Hepatocyte (in vitro differentiated cells): Measurements from ENCODE around the gene RETSAT. TPM values are rescaled to one million over a fixed set of nuclear protein-coding genes. Genes with fewer than 3 reads are reported as not detected.

ENCODE experiments used
- DNase-seq: peaks from one replicate; pipeline ENCODE4 v3.0.0-alpha.2; 2016; ENCODE audit warnings: low spot score
- H2AFZ ChIP-seq: fragments of 200-600 bp; sonication (generic); 2 replicates; pipeline ENCODE4 v1.6.0; 2016; ENCODE audit warnings: antibody characterized with exemption, mild to moderate bottlenecking
- H3K27ac ChIP-seq: fragments of 200-600 bp; sonication (generic); 2 replicates; pipeline ENCODE4 v1.5.1; 2016; ENCODE audit warnings: mild to moderate bottlenecking
- H3K27me3 ChIP-seq: fragments of 200-600 bp; sonication (generic); 2 replicates; pipeline ENCODE4 v1.6.1; 2016
- H3K36me3 ChIP-seq: fragments of 200-600 bp; sonication (generic); replicated peaks from 2 replicates; pipeline ENCODE4 v1.5.1; 2016; ENCODE audit warnings: low read depth; ENCODE audit not compliant: insufficient read depth
- H3K4me1 ChIP-seq: fragments of 200-600 bp; sonication (generic); 2 replicates; pipeline ENCODE4 v1.5.1; 2016; ENCODE audit warnings: mild to moderate bottlenecking, moderate library complexity; ENCODE audit not compliant: insufficient read depth
- H3K4me2 ChIP-seq: fragments of 200-600 bp; sonication (generic); 2 replicates; pipeline ENCODE4 v1.6.0; 2016
- H3K4me3 ChIP-seq: fragments of 200-600 bp; sonication (generic); 2 replicates; pipeline ENCODE4 v1.5.1; 2016; ENCODE audit warnings: mild to moderate bottlenecking
- H3K79me2 ChIP-seq: fragments of 200-600 bp; sonication (generic); 2 replicates; pipeline ENCODE4 v1.6.0; 2017; ENCODE audit warnings: mild to moderate bottlenecking
- H3K9me2 ChIP-seq: fragments of 200-600 bp; sonication (generic); replicated peaks from 2 replicates; pipeline ENCODE4 v1.6.0; 2017; ENCODE audit warnings: mild to moderate bottlenecking; ENCODE audit not compliant: insufficient read depth
- H3K9me3 ChIP-seq: fragments of 200-600 bp; sonication (generic); 2 replicates; pipeline ENCODE4 v1.5.1; 2016; ENCODE audit warnings: low read depth, mild to moderate bottlenecking
- H4K20me1 ChIP-seq: fragments of 200-600 bp; sonication (generic); 2 replicates; pipeline ENCODE4 v1.6.0; 2016; ENCODE audit warnings: mild to moderate bottlenecking; ENCODE audit not compliant: insufficient read depth, poor library complexity, severe bottlenecking
- EZH2 ChIP-seq: fragments of 200-600 bp; sonication (generic); IDR thresholded peaks from 2 replicates; pipeline ENCODE4 v1.6.1; 2016; ENCODE audit warnings: antibody characterized with exemption, mild to moderate bottlenecking, borderline replicate concordance
- EZH2phosphoT487 ChIP-seq: fragments of 200-600 bp; sonication (generic); IDR thresholded peaks from one replicate; pipeline ENCODE4 v1.6.1; 2018; ENCODE audit warnings: antibody characterized with exemption, mild to moderate bottlenecking, low read depth, moderate library complexity; ENCODE audit not compliant: unreplicated experiment, severe bottlenecking
- WGBS: methylation state at CpG from one replicate; pipeline ENCODE4 v1.1.6; 2016; ENCODE audit warnings: low lambda C conversion rate; ENCODE audit errors: missing lambda C conversion rate; 5-methylcytosine and 5-hydroxymethylcytosine counted together
- polyA plus RNA-seq: library from polyadenylated mRNA; unstranded; fragments of >200 nt; fragmentation: Nextera tagmentation; extraction: Ambion mirVana; gene quantifications from 2 replicates; pipeline ENCODE4 v1.2.1, GENCODE V29; 2016
- total RNA-seq: library from RNA; depleted of rRNA; stranded (reverse); fragments of >200 nt; gene quantifications from 2 replicates; pipeline ENCODE4 v1.2.3, GENCODE V29; 2014
- TF ChIP-seq, protein P1 (sequence below): fragments of 200-600 bp; sonication (generic); IDR thresholded peaks from 2 replicates; pipeline ENCODE4 v1.5.1; 2016; ENCODE audit warnings: antibody characterized with exemption, mild to moderate bottlenecking; ENCODE audit not compliant: poor library complexity

The RETSAT gene
- total and polyA plus RNA-seq, 2 experiments from 2014 or later = 24.7 to 58.5 TPM

- no peak for DNase-seq
- Histone ChIP-seq H3K9me2 (no peaks in the 10 kb centered on the region), H3K27me3 (no peaks in the 10 kb centered on the region), H4K20me1 (no peaks in the 10 kb centered on the region), H3K4me2 (no peak overlapping the region), H3K79me2 (peaks cover 11% of the 10 kb centered on the region), H2AFZ (no peak overlapping the region), H3K27ac (no peak overlapping the region), H3K4me1 (no peaks in the 10 kb centered on the region), H3K9me3 (no peaks in the 10 kb centered on the region), H3K36me3 (no peaks in the 10 kb centered on the region), H3K4me3 (no peak overlapping the region)
- no peak for TF ChIP-seq EZH2phosphoT487
- TF ChIP-seq, protein P1, sequence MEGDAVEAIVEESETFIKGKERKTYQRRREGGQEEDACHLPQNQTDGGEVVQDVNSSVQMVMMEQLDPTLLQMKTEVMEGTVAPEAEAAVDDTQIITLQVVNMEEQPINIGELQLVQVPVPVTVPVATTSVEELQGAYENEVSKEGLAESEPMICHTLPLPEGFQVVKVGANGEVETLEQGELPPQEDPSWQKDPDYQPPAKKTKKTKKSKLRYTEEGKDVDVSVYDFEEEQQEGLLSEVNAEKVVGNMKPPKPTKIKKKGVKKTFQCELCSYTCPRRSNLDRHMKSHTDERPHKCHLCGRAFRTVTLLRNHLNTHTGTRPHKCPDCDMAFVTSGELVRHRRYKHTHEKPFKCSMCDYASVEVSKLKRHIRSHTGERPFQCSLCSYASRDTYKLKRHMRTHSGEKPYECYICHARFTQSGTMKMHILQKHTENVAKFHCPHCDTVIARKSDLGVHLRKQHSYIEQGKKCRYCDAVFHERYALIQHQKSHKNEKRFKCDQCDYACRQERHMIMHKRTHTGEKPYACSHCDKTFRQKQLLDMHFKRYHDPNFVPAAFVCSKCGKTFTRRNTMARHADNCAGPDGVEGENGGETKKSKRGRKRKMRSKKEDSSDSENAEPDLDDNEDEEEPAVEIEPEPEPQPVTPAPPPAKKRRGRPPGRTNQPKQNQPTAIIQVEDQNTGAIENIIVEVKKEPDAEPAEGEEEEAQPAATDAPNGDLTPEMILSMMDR = no peak
- no peak for TF ChIP-seq EZH2
- 91% methylated on average over 14 of the region's 14 CpGs for WGBS
Measured at GRCh38 chr2:85400541-85401463, 46.5 kb upstream of the RETSAT start.

DNA sequence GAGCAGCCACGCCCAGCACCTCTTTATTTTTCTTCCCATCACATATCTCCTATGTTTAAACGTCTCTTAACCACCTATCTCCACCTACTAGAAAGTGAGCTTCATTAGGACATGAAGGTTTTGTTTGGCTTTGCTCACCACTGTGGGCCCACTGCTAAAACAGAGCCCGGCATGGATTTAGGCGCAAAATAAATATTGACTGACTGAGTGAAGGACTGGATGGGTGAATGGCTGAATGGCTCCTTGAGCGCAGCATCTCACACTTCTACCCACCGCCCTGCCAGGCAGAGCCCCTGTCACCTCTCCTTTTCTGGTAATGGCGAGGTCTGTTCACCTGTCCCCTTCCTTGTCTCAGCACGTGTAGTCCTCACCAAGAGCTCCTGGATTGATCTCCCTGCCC, 45.7 kb upstream of the RETSAT start:
- H3K9me3 ChIP-seq = no peaks in the 10 kb centered on the region
- no peaks in the 10 kb centered on the region for H3K27me3 ChIP-seq
- H3K79me2 ChIP-seq = peaks cover 11% of the 10 kb centered on the region
- H4K20me1 ChIP-seq = no peaks in the 10 kb centered on the region
- no peak overlapping the region for H3K27ac ChIP-seq
- 88% methylated on average over 8 of the region's 8 CpGs for WGBS
- TF ChIP-seq EZH2 (no peak), EZH2phosphoT487 (no peak)
- TF ChIP-seq, protein P1 = no peak
- DNase-seq = no peak
- H3K4me3 ChIP-seq = no peak overlapping the region
- H3K4me1 ChIP-seq = no peaks in the 10 kb centered on the region
- no peaks in the 10 kb centered on the region for H3K9me2 ChIP-seq
- no peak overlapping the region for H3K4me2 ChIP-seq
- H2AFZ ChIP-seq = no peak overlapping the region
- no peaks in the 10 kb centered on the region for H3K36me3 ChIP-seq

- Histone ChIP-seq H3K4me3 (no peak overlapping the region), H3K4me2 (no peak overlapping the region), H3K4me1 (no peaks in the 10 kb centered on the region), H2AFZ (no peak overlapping the region), H3K27ac (no peak overlapping the region), H3K79me2 (peaks cover 9% of the 10 kb centered on the region), H3K27me3 (no peaks in the 10 kb centered on the region), H3K9me3 (no peaks in the 10 kb centered on the region), H4K20me1 (no peaks in the 10 kb centered on the region), H3K9me2 (no peaks in the 10 kb centered on the region), H3K36me3 (no peaks in the 10 kb centered on the region)
- DNase-seq = no peak
- 100% methylated on average over 8 of the region's 8 CpGs for WGBS
- TF ChIP-seq EZH2phosphoT487 = no peak
- no peak for TF ChIP-seq EZH2
Measured at GRCh38 chr2:85399183-85399455, 44.8 kb upstream of the RETSAT start.

DNA sequence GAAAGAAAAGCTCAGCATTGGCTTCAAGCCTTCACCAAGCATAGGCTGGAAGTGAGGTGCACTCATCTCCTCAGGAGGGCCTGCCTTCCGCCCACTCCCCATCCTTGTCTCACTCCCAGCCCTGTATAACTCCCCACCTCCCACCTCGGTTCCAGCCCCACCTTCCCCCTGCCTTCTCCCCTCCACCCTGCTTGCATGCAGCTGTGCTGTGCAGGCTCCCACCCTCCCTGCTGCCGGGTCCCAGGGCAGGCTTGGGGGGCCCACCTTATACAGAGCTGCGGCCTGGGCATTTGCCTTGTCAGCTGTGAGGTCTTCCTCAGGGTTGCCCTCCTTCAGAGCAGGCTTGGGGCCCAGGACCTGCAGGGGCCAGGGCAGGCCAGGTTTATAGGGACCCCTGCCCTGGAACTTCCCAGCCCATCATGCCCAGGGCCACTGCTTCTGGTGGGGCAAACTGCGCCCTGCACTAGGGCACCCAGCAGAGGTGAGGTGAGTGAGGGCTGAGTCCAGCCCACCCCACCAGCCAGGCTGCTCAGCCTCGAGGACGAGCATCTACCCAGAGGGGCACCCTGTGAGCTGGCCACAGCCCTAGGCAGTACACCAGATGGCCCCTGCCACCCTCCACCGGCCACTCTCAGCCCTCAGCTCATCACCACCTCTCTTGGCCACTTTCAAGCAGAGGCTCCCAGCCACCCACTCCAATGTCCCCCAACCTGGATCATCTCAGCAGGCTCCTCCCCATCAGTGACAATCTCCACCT, 44.3 kb upstream of the RETSAT start:
- 89% methylated on average over 7 of the region's 8 CpGs for WGBS
- peaks cover 5% of the 10 kb centered on the region for H3K79me2 ChIP-seq

More for the DNA sequence above, 44.3 kb upstream of the RETSAT start:
- Histone ChIP-seq H3K9me3 (no peaks in the 10 kb centered on the region), H3K4me2 (no peak overlapping the region), H2AFZ (no peak overlapping the region), H3K27me3 (no peaks in the 10 kb centered on the region), H3K4me1 (no peaks in the 10 kb centered on the region), H3K36me3 (no peaks in the 10 kb centered on the region), H3K9me2 (no peaks in the 10 kb centered on the region), H4K20me1 (no peaks in the 10 kb centered on the region), H3K4me3 (no peak overlapping the region), H3K27ac (no peak overlapping the region)
- TF ChIP-seq, protein P1 = no peak
- TF ChIP-seq EZH2 (no peak), EZH2phosphoT487 (no peak)
- DNase-seq = no peak
